Colonic mucosa (tissue), 4 donors: ENCODE measurements around the gene RAB3GAP2. TPM values are rescaled to one million over a fixed set of nuclear protein-coding genes. Genes with fewer than 3 reads are reported as not detected.
"Not testable (repeated sequence)": the region's sequence is repeated elsewhere in the genome, so short reads cannot be mapped to it uniquely, and the experiment has no call there.

ENCODE experiments used
- DNase-seq: peaks from one replicate; pipeline ENCODE4 v3.0.0-alpha.2; 2020
- H3K27ac ChIP-seq: fragments of 200-600 bp; one replicate; pipeline ENCODE4 v1.8.0; 2021
- H3K27me3 ChIP-seq: fragments of 200-600 bp; one replicate; pipeline ENCODE4 v1.8.0; 2021
- H3K36me3 ChIP-seq: fragments of 200-600 bp; one replicate; pipeline ENCODE4 v1.8.0; 2021
- H3K4me1 ChIP-seq: fragments of 200-600 bp; one replicate; pipeline ENCODE4 v1.8.0; 2021; ENCODE audit warnings: mild to moderate bottlenecking
- H3K4me3 ChIP-seq: fragments of 200-600 bp; one replicate; pipeline ENCODE4 v1.8.0; 2021
- H3K9ac ChIP-seq, 2 donors: one replicate each; pipeline ENCODE4 v1.7.0; 2013; ENCODE audit warnings: control low read depth in 2 of 2, low read depth in 2 of 2, low read length in 2 of 2
- H3K9me3 ChIP-seq: fragments of 200-600 bp; one replicate; pipeline ENCODE4 v1.8.0; 2021
- intact Hi-C: fragments of 100-400 bp; cut with DNase I; formaldehyde crosslinking; loops from one replicate; pipeline ENCODE4 v1.14.1; 2022
- total RNA-seq, 2 donors: library from RNA; stranded (reverse); fragmentation: NEBNext Ultra II Directional in 1 of 2; extraction: Animal tissue kit (Norgen Biotek cat#: 25700) in 1 of 2; gene quantifications; one replicate each; pipeline ENCODE4 v1.2.1, GENCODE V29; 2021
- TF ChIP-seq, protein P1 (sequence below): fragments of 200-600 bp; IDR thresholded peaks from one replicate; pipeline ENCODE4 v1.8.0; 2022; ENCODE audit warnings: antibody characterized with exemption, mild to moderate bottlenecking
- donor health status: healthy.
- donor health status: DM: no; HTN: no; CAD: no.
- donor health status: DM: no; HTN: no; CAD: no.

RAB3GAP2 gene
- total RNA-seq, 2 donors from 2014 or later: 33.2 to 34.2 TPM

DNA sequence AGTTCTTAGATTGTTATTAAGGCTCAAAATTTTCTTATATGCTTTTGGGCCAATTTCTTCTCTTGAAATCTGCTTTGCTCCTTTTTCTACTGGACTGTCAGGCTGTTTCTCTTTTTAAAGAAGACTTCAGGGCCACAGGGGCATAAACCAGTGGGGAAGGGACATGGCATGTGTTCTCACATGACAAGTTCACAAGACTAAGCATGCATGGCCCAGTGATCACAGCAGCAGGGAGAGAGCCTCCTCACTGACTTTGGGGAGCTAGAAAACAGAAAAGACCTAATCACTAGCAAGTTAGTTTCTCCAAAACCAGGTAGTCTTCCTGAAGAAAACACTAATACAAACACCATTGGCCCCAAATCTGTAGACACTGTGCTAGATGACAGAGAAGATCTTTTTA, 64.8 kb downstream of the RAB3GAP2 start:
- TF ChIP-seq, protein P1, sequence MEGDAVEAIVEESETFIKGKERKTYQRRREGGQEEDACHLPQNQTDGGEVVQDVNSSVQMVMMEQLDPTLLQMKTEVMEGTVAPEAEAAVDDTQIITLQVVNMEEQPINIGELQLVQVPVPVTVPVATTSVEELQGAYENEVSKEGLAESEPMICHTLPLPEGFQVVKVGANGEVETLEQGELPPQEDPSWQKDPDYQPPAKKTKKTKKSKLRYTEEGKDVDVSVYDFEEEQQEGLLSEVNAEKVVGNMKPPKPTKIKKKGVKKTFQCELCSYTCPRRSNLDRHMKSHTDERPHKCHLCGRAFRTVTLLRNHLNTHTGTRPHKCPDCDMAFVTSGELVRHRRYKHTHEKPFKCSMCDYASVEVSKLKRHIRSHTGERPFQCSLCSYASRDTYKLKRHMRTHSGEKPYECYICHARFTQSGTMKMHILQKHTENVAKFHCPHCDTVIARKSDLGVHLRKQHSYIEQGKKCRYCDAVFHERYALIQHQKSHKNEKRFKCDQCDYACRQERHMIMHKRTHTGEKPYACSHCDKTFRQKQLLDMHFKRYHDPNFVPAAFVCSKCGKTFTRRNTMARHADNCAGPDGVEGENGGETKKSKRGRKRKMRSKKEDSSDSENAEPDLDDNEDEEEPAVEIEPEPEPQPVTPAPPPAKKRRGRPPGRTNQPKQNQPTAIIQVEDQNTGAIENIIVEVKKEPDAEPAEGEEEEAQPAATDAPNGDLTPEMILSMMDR: no peak
- intact Hi-C loops: no loop called here
- no peak overlapping the region for H3K4me3 ChIP-seq
- no peaks in the 10 kb centered on the region for H3K9me3 ChIP-seq
- DNase-seq: no peak
- H3K27me3 ChIP-seq: no peaks in the 10 kb centered on the region
- H3K9ac ChIP-seq: no peak overlapping the region
- no peak overlapping the region for H3K27ac ChIP-seq
- peaks cover 5% of the 10 kb centered on the region for H3K36me3 ChIP-seq
- H3K4me1 ChIP-seq: no peaks in the 10 kb centered on the region

DNA sequence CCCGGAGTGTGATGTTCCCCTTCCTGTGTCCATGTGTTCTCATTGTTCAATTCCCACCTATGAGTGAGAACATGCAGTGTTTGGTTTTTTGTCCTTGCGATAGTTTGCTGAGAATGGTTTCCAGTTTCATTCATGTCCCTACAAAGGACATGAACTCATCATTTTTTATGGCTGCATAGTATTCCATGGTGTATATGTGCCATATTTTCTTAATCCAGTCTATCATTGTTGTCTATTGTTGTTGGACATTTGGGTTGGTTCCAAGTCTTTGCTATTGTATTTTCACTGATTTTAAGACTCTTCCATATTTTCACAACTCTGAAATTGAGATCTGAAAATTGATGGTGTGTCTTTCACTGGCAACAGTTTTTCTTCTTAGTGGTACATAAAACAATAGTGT, 67.5 kb downstream of the RAB3GAP2 start:
- H3K4me3 ChIP-seq, H3K27ac ChIP-seq, DNase-seq, H3K4me1 ChIP-seq, intact Hi-C loops, H3K9ac ChIP-seq, H3K9me3 ChIP-seq, H3K36me3 ChIP-seq, H3K27me3 ChIP-seq: not testable (repeated sequence)

DNA sequence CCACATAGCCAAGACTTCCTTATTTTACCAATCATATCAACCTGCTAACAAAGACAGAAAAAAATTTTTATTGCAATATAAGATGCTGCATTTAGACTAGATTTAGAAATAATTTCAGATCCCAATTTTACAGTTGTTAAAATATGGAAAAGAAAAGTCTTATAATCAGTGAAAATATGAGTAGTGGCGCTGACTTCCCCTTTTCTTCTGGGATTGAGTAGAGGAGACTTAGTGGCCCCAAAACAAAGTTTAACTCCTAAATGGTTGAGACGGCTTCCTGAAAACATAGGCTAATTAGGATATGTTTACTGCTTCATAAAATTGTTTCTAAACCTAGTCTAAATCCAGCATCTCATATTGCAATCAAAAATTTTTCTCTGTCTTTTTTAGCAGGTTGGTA, 68.4 kb downstream of the RAB3GAP2 start:
- Histone ChIP-seq H3K9me3 (no peaks in the 10 kb centered on the region), H3K4me1 (no peaks in the 10 kb centered on the region), H3K9ac (no peak overlapping the region), H3K27ac (no peak overlapping the region), H3K27me3 (no peaks in the 10 kb centered on the region), H3K4me3 (no peak overlapping the region), H3K36me3 (peaks cover 5% of the 10 kb centered on the region)
- intact Hi-C loops: no loop called here
- DNase-seq: no peak
- TF ChIP-seq, protein P1: no peak

DNA sequence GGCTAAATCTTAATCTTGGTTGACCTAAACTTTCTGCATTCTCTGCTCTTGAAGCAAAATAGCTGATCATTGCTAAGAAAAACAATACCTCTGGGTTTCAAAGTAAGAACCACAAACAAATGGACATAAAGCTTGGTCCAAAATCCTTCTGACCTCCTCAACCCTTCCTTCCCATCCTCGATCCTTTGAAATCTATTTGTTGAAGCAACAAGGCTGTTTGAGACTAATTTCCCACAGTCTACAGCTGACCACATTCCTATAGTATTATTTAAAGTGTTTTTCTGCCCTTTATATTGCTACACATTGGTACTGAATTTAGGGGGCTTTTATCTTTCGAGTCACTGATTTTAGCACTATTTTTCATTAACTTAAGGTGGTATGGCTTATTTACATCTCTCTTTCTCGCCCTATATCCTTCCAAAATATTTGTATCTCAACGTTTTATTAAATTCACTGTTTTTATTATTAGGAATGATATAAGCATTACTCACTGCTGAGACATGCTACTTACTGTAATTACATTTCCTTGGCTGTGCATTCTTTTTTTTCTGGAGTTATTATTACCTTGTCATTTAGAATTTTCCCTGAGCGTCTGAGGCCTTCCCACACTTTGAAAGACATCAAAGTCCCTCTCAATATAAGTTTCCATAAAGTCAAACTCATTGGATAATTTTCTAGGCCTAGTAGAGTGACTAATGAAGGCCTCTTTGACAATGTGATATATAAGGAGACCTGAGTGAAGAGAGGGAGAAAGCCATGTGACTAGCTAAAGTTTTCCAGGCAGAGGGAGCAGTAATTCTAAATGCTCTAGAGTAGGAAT, 73.9 kb downstream of the RAB3GAP2 start:
- intact Hi-C loops: no loop called here

DNA sequence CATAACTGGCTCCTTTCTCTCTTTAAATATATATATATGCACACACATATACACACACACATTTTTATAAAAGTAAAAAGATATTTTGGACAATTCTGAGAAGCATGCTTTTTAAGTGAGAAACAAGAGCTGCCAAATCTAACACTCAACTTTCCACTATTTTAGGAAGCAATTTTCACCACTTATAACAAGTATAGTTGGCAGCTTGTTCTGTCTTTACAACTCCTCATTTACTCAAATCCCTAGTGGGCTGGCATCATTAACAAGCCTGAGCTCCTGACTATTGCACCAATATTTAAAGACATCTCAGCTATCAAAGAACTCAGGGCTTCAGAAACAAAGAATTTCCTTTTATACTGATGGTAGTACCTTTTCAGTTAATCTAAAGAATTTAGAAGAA, 76.6 kb downstream of the RAB3GAP2 start:
- Histone ChIP-seq H3K36me3 (peaks cover 11% of the 10 kb centered on the region), H3K27ac (no peak overlapping the region), H3K4me1 (no peaks in the 10 kb centered on the region), H3K27me3 (no peaks in the 10 kb centered on the region), H3K4me3 (no peak overlapping the region), H3K9me3 (no peaks in the 10 kb centered on the region), H3K9ac (no peak overlapping the region)
- TF ChIP-seq, protein P1: no peak
- DNase-seq: no peak
- intact Hi-C loops: no loop called here

More for the DNA sequence above, 73.9 kb downstream of the RAB3GAP2 start:
- no peak for DNase-seq
- H3K27me3 ChIP-seq: no peaks in the 10 kb centered on the region
- H3K9me3 ChIP-seq: no peaks in the 10 kb centered on the region
- H3K4me3 ChIP-seq: no peak overlapping the region
- H3K36me3 ChIP-seq: no peaks in the 10 kb centered on the region
- H3K4me1 ChIP-seq: no peaks in the 10 kb centered on the region
- TF ChIP-seq, protein P1: no peak
- no peak overlapping the region for H3K9ac ChIP-seq
- H3K27ac ChIP-seq: no peak overlapping the region

DNA sequence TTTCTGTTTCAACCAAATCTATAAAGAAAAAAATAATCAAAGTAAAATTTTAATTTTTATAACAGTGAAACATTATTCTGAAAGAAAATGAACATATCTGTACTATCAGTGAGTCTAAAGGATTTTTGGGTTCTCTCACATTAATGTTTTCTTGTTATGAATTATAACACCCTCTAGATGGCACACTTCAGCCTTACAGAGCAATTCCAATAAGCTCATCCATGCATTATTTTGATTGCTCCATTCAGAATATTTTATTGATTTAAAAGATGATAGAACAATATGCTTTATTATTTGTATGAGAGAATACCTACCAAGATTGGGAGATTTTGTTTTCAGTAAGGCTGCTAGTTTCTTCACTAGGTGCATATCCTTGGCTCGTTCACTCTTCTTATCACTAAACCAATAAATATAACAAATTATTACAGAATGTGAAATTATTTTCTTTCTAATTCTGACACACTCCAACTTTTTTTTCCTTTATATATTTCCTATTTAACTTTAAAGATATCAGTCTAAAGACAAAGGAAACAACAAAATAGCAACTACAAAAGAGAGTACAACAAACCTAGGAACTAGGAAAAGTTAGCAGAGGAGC, 82.4 kb downstream of the RAB3GAP2 start:
- no peak for DNase-seq
- intact Hi-C loops: no loop called here
- Histone ChIP-seq H3K9ac (no peak overlapping the region), H3K27me3 (no peaks in the 10 kb centered on the region), H3K9me3 (no peaks in the 10 kb centered on the region), H3K36me3 (peaks cover 11% of the 10 kb centered on the region), H3K4me1 (no peaks in the 10 kb centered on the region), H3K4me3 (no peak overlapping the region), H3K27ac (no peak overlapping the region)
- TF ChIP-seq, protein P1: no peak
